Neural progenitor cell (in vitro differentiated cells): ENCODE measurements around the gene AKAP17A. TPM values are rescaled to one million over a fixed set of nuclear protein-coding genes. Genes with fewer than 3 reads are reported as not detected.
"Not testable (repeated sequence)": the region's sequence is repeated elsewhere in the genome, so short reads cannot be mapped to it uniquely, and the experiment has no call there.

Experiments used
- DNase-seq: peaks from one replicate; pipeline ENCODE4 v3.0.0-alpha.2; 2016; ENCODE audit warnings: low spot score
- H2AFZ ChIP-seq: fragments of 200-600 bp; sonication (generic); replicated peaks from 2 replicates; pipeline ENCODE4 v1.6.1; 2016; ENCODE audit warnings: antibody characterized with exemption
- H3F3A ChIP-seq: fragments of 200-600 bp; sonication (generic); 2 replicates; pipeline ENCODE4 v1.6.1; 2016; ENCODE audit warnings: antibody characterized with exemption, low read depth
- H3K27ac ChIP-seq: fragments of 200-600 bp; sonication (generic); 2 replicates; pipeline ENCODE4 v1.5.1; 2016; ENCODE audit warnings: mild to moderate bottlenecking
- H3K27me3 ChIP-seq: fragments of 200-600 bp; sonication (generic); 2 replicates; pipeline ENCODE4 v1.6.1; 2016; ENCODE audit warnings: mild to moderate bottlenecking, moderate library complexity
- H3K36me3 ChIP-seq: fragments of 200-600 bp; sonication (generic); 2 replicates; pipeline ENCODE4 v1.5.1; 2016
- H3K4me1 ChIP-seq: fragments of 200-600 bp; sonication (generic); 2 replicates; pipeline ENCODE4 v1.6.1; 2016; ENCODE audit warnings: mixed run types
- H3K4me2 ChIP-seq: fragments of 200-600 bp; sonication (generic); 2 replicates; pipeline ENCODE4 v1.6.1; 2016
- H3K4me3 ChIP-seq: fragments of 200-600 bp; sonication (generic); 2 replicates; pipeline ENCODE4 v1.5.1; 2016
- H3K79me2 ChIP-seq: fragments of 200-600 bp; sonication (generic); 2 replicates; pipeline ENCODE4 v1.6.1; 2016; ENCODE audit warnings: low read depth
- H3K9ac ChIP-seq: fragments of 200-600 bp; sonication (generic); 2 replicates; pipeline ENCODE4 v1.6.1; 2016
- H3K9me3 ChIP-seq: fragments of 200-600 bp; sonication (generic); 2 replicates; pipeline ENCODE4 v1.5.1; 2016; ENCODE audit warnings: low read depth
- H4K20me1 ChIP-seq: fragments of 200-600 bp; sonication (generic); 2 replicates; pipeline ENCODE4 v1.6.1; 2016; ENCODE audit warnings: low read depth
- H3K27ac Mint-ChIP-seq: 3 replicates; pipeline ENCODE4 v1.8.0; 2021; ENCODE audit warnings: mixed read lengths
- H3K27me3 Mint-ChIP-seq: 2 replicates; pipeline ENCODE4 v1.8.0; 2022; ENCODE audit warnings: low read depth, mild to moderate bottlenecking, inconsistent platforms, moderate library complexity, mixed read lengths; ENCODE audit not compliant: insufficient read depth
- H3K36me3 Mint-ChIP-seq: 3 replicates; pipeline ENCODE4 v1.8.0; 2021; ENCODE audit warnings: mixed read lengths
- H3K4me1 Mint-ChIP-seq: 3 replicates; pipeline ENCODE4 v1.8.0; 2021; ENCODE audit warnings: mixed read lengths
- H3K4me3 Mint-ChIP-seq: 3 replicates; pipeline ENCODE4 v1.8.0; 2021; ENCODE audit warnings: mild to moderate bottlenecking, moderate library complexity, mixed read lengths
- H3K9me3 Mint-ChIP-seq: 3 replicates; pipeline ENCODE4 v1.8.0; 2020; ENCODE audit warnings: mixed read lengths
- CTCF ChIP-seq: fragments of 200-600 bp; sonication (generic); IDR thresholded peaks from 2 replicates; pipeline ENCODE4 v1.5.1; 2017; ENCODE audit warnings: antibody characterized with exemption, mild to moderate bottlenecking
- EZH2 ChIP-seq: fragments of 200-600 bp; sonication (generic); IDR thresholded peaks from 2 replicates; pipeline ENCODE4 v1.6.1; 2017; ENCODE audit warnings: antibody characterized with exemption, mild to moderate bottlenecking, moderate library complexity
- EZH2phosphoT487 ChIP-seq: fragments of 200-600 bp; sonication (generic); IDR thresholded peaks from 2 replicates; pipeline ENCODE4 v1.6.1; 2017; ENCODE audit warnings: antibody characterized with exemption
- total RNA-seq: library from RNA; depleted of rRNA; stranded (reverse); fragments of >200 nt; gene quantifications from 2 replicates; pipeline ENCODE4 v1.2.3, GENCODE V29; 2015; ENCODE audit warnings: low replicate concordance

AKAP17A gene
- total RNA-seq, 1 donor from 2014 or later: 10.7 TPM

- Histone ChIP-seq H3K79me2 (no peaks in the 10 kb centered on the region), H3K4me1 (no peaks in the 10 kb centered on the region), H2AFZ (no peak overlapping the region), H3K9ac (no peak overlapping the region), H3K9me3 (no peaks in the 10 kb centered on the region), H3K4me3 (no peak overlapping the region), H3K4me2 (no peak overlapping the region), H3K36me3 (no peaks in the 10 kb centered on the region), H3K27me3 (no peaks in the 10 kb centered on the region), H4K20me1 (no peaks in the 10 kb centered on the region), H3K27ac (no peak overlapping the region), H3F3A (peaks cover 6% of the 10 kb centered on the region)
- no peaks in the 10 kb centered on the region for H3K4me1 Mint-ChIP-seq
- no peak for DNase-seq
- no peaks in the 10 kb centered on the region for H3K9me3 Mint-ChIP-seq
- no peaks in the 10 kb centered on the region for H3K36me3 Mint-ChIP-seq
- TF ChIP-seq EZH2phosphoT487: no peak
- no peak for TF ChIP-seq EZH2
- TF ChIP-seq CTCF: no peak
- H3K27ac Mint-ChIP-seq: no peak overlapping the region
- H3K4me3 Mint-ChIP-seq: no peak overlapping the region
- H3K27me3 Mint-ChIP-seq: peaks cover 7% of the 10 kb centered on the region
These were observed 26.4 kb upstream of the AKAP17A start for GRCh38 chrX:1564750-1565683.

- not testable (repeated sequence) for H3K4me3 ChIP-seq, H3F3A ChIP-seq, DNase-seq
These were observed 17.2 kb upstream of the AKAP17A start for GRCh38 chrX:1574181-1574580.

GRCh38 chrX:1576201-1576992 is 15.0 kb upstream of the AKAP17A start:
- Histone ChIP-seq H3K9ac (no peak overlapping the region), H3K4me1 (no peaks in the 10 kb centered on the region), H4K20me1 (no peaks in the 10 kb centered on the region), H3F3A (no peaks in the 10 kb centered on the region), H3K79me2 (no peaks in the 10 kb centered on the region), H2AFZ (no peak overlapping the region), H3K27ac (no peak overlapping the region), H3K4me2 (no peak overlapping the region), H3K9me3 (no peaks in the 10 kb centered on the region), H3K36me3 (no peaks in the 10 kb centered on the region), H3K27me3 (no peaks in the 10 kb centered on the region), H3K4me3 (no peak overlapping the region)
- no peak overlapping the region for H3K27ac Mint-ChIP-seq
- TF ChIP-seq EZH2phosphoT487: no peak
- TF ChIP-seq EZH2: no peak
- no peak for TF ChIP-seq CTCF
- DNase-seq: no peak
- no peaks in the 10 kb centered on the region for H3K9me3 Mint-ChIP-seq
- no peak overlapping the region for H3K4me3 Mint-ChIP-seq
- H3K36me3 Mint-ChIP-seq: no peaks in the 10 kb centered on the region
- no peaks in the 10 kb centered on the region for H3K4me1 Mint-ChIP-seq
- H3K27me3 Mint-ChIP-seq: peaks cover 4% of the 10 kb centered on the region

More at GRCh38 chrX:1574181-1574580, 17.2 kb upstream of the AKAP17A start:
- not testable (repeated sequence) for H3K4me1 Mint-ChIP-seq, H3K27me3 Mint-ChIP-seq, H3K27ac Mint-ChIP-seq, H3K9me3 Mint-ChIP-seq, H3K4me2 ChIP-seq, H3K79me2 ChIP-seq, H4K20me1 ChIP-seq, H3K9me3 ChIP-seq, H3K36me3 ChIP-seq, H3K36me3 Mint-ChIP-seq, H3K27me3 ChIP-seq, H3K4me3 Mint-ChIP-seq, H3K4me1 ChIP-seq, H2AFZ ChIP-seq, H3K27ac ChIP-seq, H3K9ac ChIP-seq
